Measurements from ENCODE around the gene HAGH. TPM values are rescaled to one million over a fixed set of nuclear protein-coding genes. Genes with fewer than 3 reads are reported as not detected.
"Not testable (repeated sequence)": the region's sequence is repeated elsewhere in the genome, so short reads cannot be mapped to it uniquely, and the experiment has no call there.

Gene HAGH
- total RNA-seq: 10 to 100 TPM; 34.4 to 45.9 (median 35.3) TPM

DNA sequence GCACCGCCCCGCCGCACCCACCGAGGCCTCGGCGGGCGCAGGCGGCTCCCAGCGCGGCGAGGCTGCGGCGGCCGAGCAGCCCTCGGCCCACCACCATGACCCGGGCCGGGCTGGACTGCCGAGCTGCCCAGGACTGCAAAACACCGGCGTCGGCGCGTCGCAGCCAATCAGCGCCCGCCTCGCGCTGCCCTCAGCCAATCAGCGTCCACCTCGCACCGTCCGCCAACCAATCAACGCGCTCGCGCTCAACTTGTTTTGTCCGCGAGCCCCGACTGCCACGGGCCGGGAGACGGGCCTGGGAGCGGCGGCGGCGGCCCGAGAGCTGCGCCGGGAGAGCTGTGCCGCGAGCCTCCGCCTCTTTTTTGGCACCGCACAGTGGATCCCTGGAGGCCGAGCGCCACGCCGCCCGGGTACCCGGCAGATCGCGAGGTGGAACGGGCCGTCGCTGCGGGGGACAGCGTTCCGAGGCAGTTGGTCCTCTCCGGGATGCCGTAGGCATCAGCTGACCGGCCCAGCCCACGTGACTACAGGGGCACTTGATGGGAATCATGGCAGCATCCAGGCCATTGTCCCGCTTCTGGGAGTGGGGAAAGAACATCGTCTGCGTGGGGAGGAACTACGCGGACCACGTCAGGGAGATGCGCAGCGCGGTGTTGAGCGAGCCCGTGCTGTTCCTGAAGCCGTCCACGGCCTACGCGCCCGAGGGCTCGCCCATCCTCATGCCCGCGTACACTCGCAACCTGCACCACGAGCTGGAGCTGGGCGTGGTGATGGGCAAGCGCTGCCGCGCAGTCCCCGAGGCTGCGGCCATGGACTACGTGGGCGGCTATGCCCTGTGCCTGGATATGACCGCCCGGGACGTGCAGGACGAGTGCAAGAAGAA lies at the start of gene HAGH, which contains the start of gene FAHD1:
TSS of gene HAGH (minus strand) at position 135 of the 883 bp plus-strand sequence. CDS start at position 97, 38 bp downstream.
TSS of gene FAHD1 (plus strand) at position 516 of the 883 bp plus-strand sequence. CDS start at position 549, 33 bp downstream.
- Mint-ChIP-seq H3K27me3 (ENCODE audit: low read depth) (no peaks in the 10 kb centered on the region), H3K4me3 (peak within 1 kb of the TSS; percentile 94), H3K36me3 (ENCODE audit: insufficient read depth) (peaks cover 4% of the 10 kb centered on the region), H3K9me3 (no peaks in the 10 kb centered on the region), H3K4me1 (ENCODE audit: low read depth) (peaks cover 36% of the 10 kb centered on the region)
- ATAC-seq: peak; percentile 86 to 88
- DNase-seq: peak; percentile 85

DNA sequence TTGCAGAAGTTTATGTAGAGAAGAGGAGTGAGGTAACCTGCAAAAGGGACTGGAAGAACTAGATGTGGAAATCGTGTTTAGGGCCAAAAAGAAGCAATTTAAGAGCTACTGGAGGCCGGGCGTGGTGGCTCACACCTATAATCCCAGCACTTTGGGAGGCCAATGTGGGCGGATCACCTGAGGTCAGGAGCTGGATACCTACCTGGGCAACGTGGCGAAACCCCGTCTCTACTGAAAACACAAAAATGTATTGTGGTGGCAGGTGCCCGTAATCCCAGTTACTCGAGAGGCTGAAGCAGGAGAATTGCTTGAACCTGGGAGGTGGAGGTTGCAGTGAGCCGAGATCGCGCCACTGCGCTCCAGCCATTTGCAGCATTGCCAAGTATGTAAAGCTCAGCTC lies 49.4 kb upstream of the HAGH start:
- not testable (repeated sequence) for ATAC-seq; H3K36me3 Mint-ChIP-seq (ENCODE audit: insufficient read depth); H3K4me3 Mint-ChIP-seq; DNase-seq; H3K9me3 Mint-ChIP-seq; H3K4me1 Mint-ChIP-seq (ENCODE audit: low read depth)
- H3K27me3 Mint-ChIP-seq (ENCODE audit: low read depth): peaks cover 39% of the 10 kb centered on the region

DNA sequence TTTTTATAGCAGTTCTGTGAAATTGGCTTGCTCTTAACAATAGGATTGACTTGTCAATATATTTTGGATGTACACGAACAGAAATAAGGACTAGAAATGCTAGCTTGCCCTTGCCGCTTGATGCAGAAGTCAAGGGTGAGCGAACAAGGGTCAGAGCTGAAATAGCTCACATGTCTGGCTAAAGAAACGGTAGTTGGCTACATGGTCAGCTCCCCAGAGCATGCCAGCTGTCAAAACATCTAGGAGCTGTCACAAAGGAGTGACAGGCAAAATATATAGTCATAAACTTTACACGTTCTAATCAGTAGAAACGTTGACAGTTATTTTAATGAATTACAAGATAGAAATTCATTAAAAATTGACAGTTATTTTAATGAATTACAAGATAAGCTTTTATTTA lies 48.2 kb upstream of the HAGH start:
- DNase-seq: no peak
- no peak overlapping the region for H3K4me3 Mint-ChIP-seq

DNA sequence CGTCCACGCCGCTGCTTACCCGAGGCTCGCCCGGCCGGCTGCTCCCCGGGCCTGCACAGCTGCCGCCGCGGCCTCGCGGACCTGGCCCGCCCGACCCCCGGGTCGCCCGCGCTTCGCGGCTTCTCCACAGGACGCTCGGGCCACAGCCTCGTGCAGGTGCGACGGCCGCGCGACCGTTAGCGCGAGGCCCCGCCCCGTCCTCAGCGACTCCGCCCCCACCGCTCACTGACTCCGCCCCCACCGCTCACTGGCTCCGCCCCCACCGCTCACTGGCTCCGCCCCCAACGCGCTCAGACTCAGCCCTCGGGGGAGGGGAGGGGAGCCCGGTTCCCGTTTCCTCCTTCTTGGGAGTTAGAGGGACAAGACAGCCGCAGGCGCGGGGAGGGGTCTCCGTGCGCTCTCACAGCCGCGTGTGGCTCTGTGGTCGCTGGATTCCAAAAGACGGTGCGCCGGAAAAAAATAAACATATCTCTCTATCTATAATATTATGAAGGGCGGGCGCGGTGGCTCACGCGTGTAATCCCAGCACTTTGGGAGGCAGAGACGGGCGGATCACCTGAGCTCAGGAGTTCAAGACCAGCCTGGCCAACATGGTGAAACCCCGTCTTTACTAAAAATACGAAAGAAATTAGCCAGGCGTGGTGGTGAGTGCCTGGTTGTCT lies 45.5 kb upstream of the HAGH start, which contains the start of gene MEIOB:
TSS of gene MEIOB (minus strand) at position 191 of the 662 bp plus-strand sequence. CDS start 3,989 bp downstream, outside the sequence.
- ATAC-seq: peak; percentile 85 to 90
- Mint-ChIP-seq H3K36me3 (ENCODE audit: insufficient read depth) (no peaks in the 10 kb centered on the region), H3K4me1 (ENCODE audit: low read depth) (peaks cover 4% of the 10 kb centered on the region), H3K4me3 (peak within 1 kb of the TSS; percentile 42), H3K9me3 (no peaks in the 10 kb centered on the region), H3K27me3 (ENCODE audit: low read depth) (peaks cover 29% of the 10 kb centered on the region)
- DNase-seq: peak; percentile 33

More for the DNA sequence above, 48.2 kb upstream of the HAGH start:
- Mint-ChIP-seq H3K4me1 (ENCODE audit: low read depth) (peaks cover 4% of the 10 kb centered on the region), H3K36me3 (ENCODE audit: insufficient read depth) (no peaks in the 10 kb centered on the region), H3K27me3 (ENCODE audit: low read depth) (peaks cover 41% of the 10 kb centered on the region), H3K9me3 (no peaks in the 10 kb centered on the region)
- ATAC-seq: no peak

DNA sequence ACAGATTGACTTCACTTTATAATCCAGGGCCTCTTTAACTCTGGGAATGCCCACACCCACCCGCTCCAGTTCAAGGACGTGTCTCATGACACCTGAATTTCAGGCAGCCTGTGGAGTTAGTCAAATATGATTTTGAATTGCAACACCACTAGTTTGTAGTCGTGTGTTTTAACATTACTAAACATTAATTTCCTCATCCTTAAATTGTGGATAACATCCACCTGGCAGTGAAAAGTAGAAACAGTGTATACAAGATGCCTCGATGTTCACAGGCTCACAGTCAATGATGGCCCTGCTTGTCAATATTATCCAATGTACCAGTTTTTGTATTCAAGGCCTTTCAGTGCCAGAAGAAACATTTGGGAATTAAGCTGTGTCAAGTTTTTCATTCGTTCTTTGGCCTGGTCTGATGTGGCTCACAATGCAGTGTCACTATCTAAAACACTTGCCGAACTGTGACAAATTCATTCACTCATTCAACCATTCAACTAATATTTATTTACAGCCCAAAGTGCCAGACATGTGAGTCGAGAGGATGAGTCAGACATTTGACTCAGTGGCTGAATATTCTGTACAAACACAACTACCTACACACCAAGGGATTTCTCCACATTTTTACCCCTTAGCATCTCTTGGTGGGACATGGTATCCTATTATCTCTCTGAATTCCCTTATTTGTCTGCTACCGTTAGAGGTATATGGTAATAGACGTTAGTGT lies 43.9 kb upstream of the HAGH start:
- ATAC-seq (no peak), DNase-seq (no peak)
- no peaks in the 10 kb centered on the region for H3K9me3 Mint-ChIP-seq
- no peaks in the 10 kb centered on the region for H3K36me3 Mint-ChIP-seq (ENCODE audit: insufficient read depth)
- no peak overlapping the region for H3K4me3 Mint-ChIP-seq
- H3K4me1 Mint-ChIP-seq (ENCODE audit: low read depth): peaks cover 4% of the 10 kb centered on the region
- H3K27me3 Mint-ChIP-seq (ENCODE audit: low read depth): peaks cover 25% of the 10 kb centered on the region

DNA sequence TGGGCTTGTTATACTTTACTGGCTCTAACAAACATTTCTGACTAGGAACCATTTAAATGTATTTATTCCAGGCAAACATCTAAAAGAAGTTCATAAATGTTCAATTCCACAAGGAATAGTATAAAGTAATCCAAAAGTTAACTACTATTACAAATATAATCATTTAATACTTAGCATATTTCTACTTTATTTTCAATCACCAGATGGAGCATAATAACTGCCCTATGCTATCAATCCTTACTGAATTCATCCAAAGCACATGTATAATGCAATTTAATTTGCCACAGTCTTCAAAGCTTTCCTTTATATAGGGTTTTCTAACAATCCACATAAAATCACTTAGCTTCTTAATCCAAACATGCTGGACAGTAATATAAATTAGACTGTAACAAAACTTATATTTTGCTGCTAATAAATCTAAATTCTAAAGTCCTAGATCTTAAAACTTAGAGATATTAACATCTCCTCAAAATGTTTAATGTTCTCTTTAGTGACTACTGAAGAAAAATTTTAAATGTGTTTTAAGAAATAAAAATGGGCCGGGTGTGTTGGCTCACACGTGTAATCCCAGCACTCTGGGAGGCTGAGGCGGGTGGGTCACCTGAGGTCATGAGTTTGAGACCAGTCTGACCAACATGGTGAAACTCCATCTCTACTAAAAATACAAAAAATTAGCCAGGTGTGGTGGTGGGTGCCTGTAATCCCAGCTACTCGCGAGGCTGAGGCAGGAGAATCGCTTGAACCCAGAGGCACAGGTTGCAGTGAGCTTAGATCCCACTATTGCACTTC lies 39.5 kb upstream of the HAGH start:
- Mint-ChIP-seq H3K27me3 (ENCODE audit: low read depth) (peaks cover 15% of the 10 kb centered on the region), H3K4me3 (no peak overlapping the region), H3K36me3 (ENCODE audit: insufficient read depth) (no peaks in the 10 kb centered on the region), H3K4me1 (ENCODE audit: low read depth) (no peaks in the 10 kb centered on the region), H3K9me3 (no peaks in the 10 kb centered on the region)
- ATAC-seq: no peak
- no peak for DNase-seq

DNA sequence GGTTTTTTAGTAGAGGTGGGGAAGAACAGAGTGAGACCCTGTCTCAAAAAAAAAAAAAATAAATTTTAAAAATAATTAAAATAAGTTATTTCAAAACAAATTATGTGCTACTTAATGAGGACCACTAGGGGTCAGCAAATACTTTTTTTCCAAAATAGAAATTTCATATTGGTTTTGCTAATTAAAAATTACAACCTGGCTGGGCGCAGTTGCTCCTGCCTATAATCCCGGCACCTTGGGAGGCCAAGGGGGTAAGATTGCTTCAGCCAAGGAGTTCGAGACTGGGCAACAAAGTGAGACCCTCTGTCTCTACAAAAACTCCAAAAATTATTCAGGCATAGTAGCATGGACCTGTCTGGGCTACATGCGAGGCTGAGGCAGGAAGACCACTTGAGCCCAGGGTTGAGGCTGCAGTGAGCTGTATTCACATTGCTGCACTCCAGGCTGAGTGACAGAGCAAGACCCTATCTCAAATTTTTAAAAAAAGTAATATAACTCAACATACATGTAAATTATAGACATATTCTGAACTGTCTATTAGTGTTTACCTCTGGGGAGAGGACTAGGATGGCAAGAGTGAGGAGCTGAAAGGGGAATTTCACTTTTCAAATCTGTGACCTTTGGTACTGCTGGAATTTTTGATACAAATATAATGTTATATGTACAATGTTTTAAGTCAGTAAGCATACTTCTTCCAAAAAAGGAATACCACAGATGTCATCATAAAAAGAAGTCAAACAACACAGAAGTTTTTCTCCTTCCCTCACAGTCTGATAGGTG lies 37.2 kb upstream of the HAGH start:
- Mint-ChIP-seq H3K36me3 (ENCODE audit: insufficient read depth) (no peaks in the 10 kb centered on the region), H3K9me3 (no peaks in the 10 kb centered on the region), H3K4me3 (no peak overlapping the region), H3K4me1 (ENCODE audit: low read depth) (no peaks in the 10 kb centered on the region), H3K27me3 (ENCODE audit: low read depth) (peaks cover 25% of the 10 kb centered on the region)
- no peak for ATAC-seq
- DNase-seq: no peak

DNA sequence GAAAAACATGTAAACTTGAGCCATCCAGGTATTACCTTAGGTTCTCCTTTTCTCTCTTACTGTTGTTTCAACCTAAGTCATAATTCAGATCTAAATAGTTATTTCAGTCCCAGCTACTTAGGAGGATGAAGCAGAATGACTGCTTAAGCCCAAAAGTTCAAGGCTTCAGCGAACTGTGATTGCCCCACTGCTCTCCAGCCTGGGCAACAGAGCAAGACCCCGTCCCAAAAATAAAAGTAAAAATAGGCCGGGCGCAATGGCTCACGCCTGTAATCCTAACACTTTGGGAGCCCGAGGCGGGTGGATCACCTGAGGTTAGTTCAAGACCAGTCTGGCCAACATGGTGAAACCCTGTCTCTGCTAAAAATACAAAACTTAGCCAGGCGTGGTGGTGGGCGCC lies 35.8 kb upstream of the HAGH start:
- Mint-ChIP-seq H3K9me3 (no peaks in the 10 kb centered on the region), H3K27me3 (ENCODE audit: low read depth) (peaks cover 36% of the 10 kb centered on the region)

DNA sequence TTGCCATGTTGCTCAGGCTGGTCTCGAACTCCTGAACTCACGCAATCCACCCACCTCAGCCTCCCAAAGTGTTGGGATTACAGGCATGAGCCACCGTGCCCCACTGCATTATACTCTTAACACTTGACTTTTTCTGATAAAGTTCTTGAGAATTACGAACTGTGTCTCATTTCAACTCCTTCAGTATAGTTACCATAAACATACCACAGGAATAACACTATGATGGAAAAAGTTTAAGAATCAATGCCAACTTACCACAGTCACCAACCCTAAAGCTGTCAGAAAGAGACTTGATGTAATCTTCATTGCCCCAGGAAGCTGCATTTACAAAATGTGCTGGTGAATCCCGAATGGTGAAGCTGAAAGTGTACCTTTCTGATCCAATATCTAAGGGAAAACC lies 35.1 kb upstream of the HAGH start:
- no peak overlapping the region for H3K4me3 Mint-ChIP-seq
- no peak for ATAC-seq
- no peak for DNase-seq
- H3K9me3 Mint-ChIP-seq: no peaks in the 10 kb centered on the region
- peaks cover 3% of the 10 kb centered on the region for H3K4me1 Mint-ChIP-seq (ENCODE audit: low read depth)
- H3K27me3 Mint-ChIP-seq (ENCODE audit: low read depth): peaks cover 40% of the 10 kb centered on the region
- H3K36me3 Mint-ChIP-seq (ENCODE audit: insufficient read depth): no peaks in the 10 kb centered on the region

More for the DNA sequence above, 35.8 kb upstream of the HAGH start:
- DNase-seq (no peak), ATAC-seq (no peak)
- Mint-ChIP-seq H3K36me3 (ENCODE audit: insufficient read depth) (no peaks in the 10 kb centered on the region), H3K4me3 (no peak overlapping the region), H3K4me1 (ENCODE audit: low read depth) (no peaks in the 10 kb centered on the region)

DNA sequence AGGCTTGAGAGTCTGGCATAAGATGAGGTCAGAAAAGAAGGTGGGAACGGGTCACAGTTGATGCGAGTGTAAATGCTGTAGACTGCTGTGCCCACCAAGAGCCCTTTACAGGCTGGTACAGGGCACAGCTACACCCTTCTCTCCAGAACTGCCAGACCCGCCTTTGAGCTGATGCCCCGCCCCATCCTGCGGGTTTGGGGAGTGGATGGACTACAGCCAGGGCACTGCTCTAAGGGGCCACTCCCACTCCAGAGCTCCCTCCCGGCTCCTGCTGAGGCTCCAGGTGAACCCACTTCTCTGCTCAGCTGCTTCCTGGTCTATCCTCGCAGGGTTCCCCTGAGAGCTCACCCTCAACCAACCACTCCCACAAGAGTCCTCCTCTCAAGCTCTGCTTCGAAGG lies 33.0 kb upstream of the HAGH start:
- DNase-seq (no peak), ATAC-seq (no peak)
- no peak overlapping the region for H3K4me3 Mint-ChIP-seq
- H3K36me3 Mint-ChIP-seq (ENCODE audit: insufficient read depth): no peaks in the 10 kb centered on the region
- peaks cover 33% of the 10 kb centered on the region for H3K27me3 Mint-ChIP-seq (ENCODE audit: low read depth)
- H3K9me3 Mint-ChIP-seq: no peaks in the 10 kb centered on the region
- H3K4me1 Mint-ChIP-seq (ENCODE audit: low read depth): peaks cover 17% of the 10 kb centered on the region

DNA sequence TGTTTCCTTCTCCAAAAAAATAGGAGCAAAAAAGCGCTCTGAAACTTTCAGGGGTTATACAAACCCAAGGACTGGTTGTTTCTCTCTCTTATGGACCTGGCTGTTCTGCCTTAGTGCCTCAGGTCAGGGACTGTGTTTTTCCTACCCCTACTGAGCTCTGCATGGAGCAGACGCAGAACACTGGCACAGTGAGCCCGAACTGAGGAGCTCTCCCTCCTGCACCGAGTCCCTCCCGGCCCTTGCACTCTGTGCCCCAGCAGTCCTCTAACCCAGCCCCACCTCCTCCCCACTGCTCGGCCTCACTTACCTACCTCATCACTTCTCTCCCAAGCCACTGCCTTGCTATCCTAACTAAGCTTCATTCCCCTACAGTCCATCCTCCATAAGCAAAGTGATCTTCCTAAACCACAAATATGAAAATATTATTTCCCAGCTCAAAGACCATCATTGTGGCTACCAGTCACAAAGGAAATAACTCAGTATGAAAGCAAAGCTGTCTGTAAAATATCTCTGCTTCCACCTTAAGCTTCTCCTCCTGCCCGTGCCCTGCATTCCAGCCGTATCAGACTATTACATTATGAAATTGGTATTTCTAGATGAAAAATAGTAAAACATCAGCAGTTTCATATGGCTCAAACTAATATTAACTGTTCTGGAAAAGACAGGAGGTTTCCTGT lies 31.7 kb upstream of the HAGH start:
- Mint-ChIP-seq H3K27me3 (ENCODE audit: low read depth) (peaks cover 33% of the 10 kb centered on the region), H3K36me3 (ENCODE audit: insufficient read depth) (no peaks in the 10 kb centered on the region), H3K4me3 (no peak overlapping the region), H3K4me1 (ENCODE audit: low read depth) (peaks cover 19% of the 10 kb centered on the region), H3K9me3 (no peaks in the 10 kb centered on the region)
- ATAC-seq (no peak), DNase-seq (no peak)

DNA sequence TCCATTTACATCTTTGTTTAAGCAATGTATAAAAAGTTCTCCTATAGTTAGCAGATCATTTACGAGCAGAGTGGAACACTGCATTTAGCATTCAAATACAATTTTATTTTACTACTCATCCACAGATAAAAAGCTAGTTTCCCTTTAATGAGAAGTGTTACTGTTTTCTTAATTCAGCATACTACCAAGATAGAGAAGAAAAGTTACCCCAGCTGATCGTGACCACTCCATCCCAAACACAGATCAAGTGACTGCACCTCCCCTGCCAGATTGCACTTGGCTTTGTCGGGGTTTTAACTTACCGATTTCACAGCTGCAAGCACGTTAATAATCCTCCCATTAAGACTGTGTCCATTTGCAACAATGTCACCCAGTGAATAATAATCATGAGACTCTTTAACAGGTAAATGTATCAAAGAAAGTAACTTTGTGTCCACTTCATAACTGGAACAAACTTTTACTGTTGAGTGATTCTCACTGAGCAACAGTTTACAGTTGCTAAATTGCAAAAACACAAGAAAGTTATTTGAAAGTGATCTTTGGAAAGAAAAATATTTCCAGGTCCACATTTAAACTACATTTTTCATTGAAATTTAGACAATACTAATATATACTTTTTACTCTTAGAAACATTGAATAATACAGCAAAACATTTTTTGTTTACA lies 30.9 kb upstream of the HAGH start:
- peaks cover 19% of the 10 kb centered on the region for H3K4me1 Mint-ChIP-seq (ENCODE audit: low read depth)
- no peak overlapping the region for H3K4me3 Mint-ChIP-seq
- no peak for ATAC-seq
- H3K27me3 Mint-ChIP-seq (ENCODE audit: low read depth): peaks cover 33% of the 10 kb centered on the region
- H3K9me3 Mint-ChIP-seq: no peaks in the 10 kb centered on the region
- no peak for DNase-seq
- H3K36me3 Mint-ChIP-seq (ENCODE audit: insufficient read depth): no peaks in the 10 kb centered on the region
